ENCODE results near the gene BACH2.

BACH2 gene

DNA sequence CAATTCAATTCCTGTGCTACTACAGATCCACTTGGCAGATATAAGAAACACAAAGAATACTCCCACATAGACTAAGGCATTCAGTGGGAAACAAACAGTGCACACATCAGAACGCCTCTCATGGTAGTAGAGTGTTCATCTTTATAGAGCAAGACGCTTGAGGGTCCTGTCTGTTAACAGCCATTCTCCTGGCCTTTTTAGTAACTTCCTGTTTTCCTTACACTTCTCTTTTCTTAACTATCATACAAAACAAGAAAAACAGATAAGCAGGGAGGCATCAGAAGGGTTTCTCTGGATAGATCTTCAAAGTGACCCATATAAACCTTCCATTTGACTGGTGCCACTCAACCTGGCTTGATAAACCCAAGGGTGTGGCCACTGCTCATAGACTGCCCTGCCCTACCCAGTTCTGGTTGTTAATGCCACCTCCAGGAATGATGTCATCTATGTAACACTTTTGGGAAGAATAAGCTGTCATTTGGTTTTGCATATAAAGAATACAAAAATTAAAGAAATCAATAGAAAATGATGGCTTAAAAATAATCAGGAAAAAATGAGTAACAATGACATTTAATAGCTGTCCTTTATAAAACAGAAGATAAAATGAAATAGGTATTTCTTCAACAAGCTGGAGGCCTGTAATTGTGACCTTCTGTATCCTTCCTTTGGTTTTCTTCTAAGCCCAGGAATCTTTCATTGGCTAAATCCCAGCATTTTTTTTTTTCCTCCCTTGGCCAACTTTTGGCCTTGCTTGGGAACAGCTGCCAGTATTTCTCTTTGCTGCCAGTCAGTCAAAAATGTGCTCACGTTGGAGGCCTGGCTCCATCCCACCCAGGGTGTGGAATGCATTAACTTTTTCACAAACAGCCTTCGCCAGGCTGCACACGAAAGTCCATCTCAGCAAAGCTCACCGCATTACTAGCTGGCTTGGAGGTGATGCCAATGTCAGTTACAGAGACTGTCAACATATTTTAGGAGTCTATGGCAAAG, 298.9 kb downstream of the BACH2 start:
- H3K27ac ChIP-seq (ENCODE audit: low read length) = no peak overlapping the region
- H3K4me3 ChIP-seq (ENCODE audit: low read length) = no peak overlapping the region
- H3K9ac ChIP-seq (ENCODE audit: low read depth, low read length) = no peak overlapping the region
- H3K4me1 ChIP-seq (ENCODE audit: insufficient read depth, low read length) = no peaks in the 10 kb centered on the region
- no peaks in the 10 kb centered on the region for H3K9me3 ChIP-seq (ENCODE audit: insufficient read depth, low read depth, low read length)
- no peaks in the 10 kb centered on the region for H3K27me3 ChIP-seq (ENCODE audit: insufficient read depth, low read length)
- no peaks in the 10 kb centered on the region for H3K36me3 ChIP-seq (ENCODE audit: insufficient read depth, low read depth, low read length)

DNA sequence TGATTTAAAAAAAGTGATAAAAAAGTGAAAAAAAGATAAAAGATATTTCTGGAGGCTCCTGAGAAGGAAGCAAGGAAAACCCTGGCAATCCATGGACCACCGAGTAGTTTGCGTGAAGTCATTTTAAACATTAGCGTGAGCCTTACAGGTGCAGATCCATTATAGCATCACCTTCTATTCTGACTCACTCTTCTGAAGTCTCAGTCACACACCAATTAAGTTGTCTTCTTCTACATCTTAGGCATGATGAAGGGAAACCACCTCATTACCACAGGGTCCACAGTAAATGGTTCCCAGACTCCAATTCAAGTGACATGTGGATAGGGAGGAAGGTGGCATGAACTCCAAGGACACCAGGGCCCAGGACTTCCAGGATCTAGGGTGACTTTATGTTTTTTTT, 303.2 kb downstream of the BACH2 start:
- H3K4me3 ChIP-seq (ENCODE audit: low read length) = no peak overlapping the region
- H3K27me3 ChIP-seq (ENCODE audit: insufficient read depth, low read length) = no peaks in the 10 kb centered on the region
- no peaks in the 10 kb centered on the region for H3K9me3 ChIP-seq (ENCODE audit: insufficient read depth, low read depth, low read length)
- no peaks in the 10 kb centered on the region for H3K4me1 ChIP-seq (ENCODE audit: insufficient read depth, low read length)
- no peaks in the 10 kb centered on the region for H3K36me3 ChIP-seq (ENCODE audit: insufficient read depth, low read depth, low read length)
- H3K27ac ChIP-seq (ENCODE audit: low read length) = no peak overlapping the region
- H3K9ac ChIP-seq (ENCODE audit: low read depth, low read length) = no peak overlapping the region

DNA sequence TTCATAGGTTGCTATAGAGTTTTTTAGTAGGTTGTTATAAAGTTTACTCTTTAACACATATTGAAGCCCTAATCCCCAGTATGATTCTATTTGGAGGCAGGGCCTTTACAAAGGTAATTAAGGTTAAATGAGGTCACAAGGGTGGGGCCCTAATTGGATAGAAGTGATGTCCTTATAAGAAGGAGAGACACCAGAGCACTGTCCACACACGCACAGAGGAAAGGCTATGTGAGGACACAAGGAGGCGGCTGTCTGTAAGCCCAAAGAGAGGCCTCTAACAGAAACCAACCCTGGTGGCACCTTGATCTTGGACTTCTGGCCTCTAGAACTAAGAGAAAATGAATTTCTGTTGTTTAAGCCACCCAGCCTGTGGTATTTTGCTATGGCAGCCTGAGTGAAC, 303.8 kb downstream of the BACH2 start:
- Histone ChIP-seq H3K36me3 (ENCODE audit: insufficient read depth, low read depth, low read length) (no peaks in the 10 kb centered on the region), H3K4me1 (ENCODE audit: insufficient read depth, low read length) (no peaks in the 10 kb centered on the region), H3K27ac (ENCODE audit: low read length) (no peak overlapping the region)

DNA sequence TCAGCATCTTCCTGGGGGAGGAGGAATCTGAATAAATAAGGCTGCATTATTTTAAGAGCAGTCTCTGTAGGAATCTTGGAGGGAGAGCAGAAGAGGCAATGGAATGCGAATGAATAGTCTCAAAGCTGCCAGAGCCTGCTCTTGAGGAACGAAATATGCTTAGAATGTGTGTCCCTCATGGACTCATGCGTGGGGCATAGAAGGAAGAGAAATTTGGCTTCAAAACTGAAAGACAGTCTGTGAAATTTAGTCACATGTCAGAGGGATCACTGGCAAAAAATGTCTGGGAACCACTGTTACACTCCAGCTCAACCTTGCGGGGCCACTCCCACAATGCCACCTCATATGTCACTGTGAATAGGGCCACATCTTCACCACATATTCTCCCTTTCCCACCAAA, 306.9 kb downstream of the BACH2 start:
- no peak overlapping the region for H3K27ac ChIP-seq (ENCODE audit: low read length)
- H3K27me3 ChIP-seq (ENCODE audit: insufficient read depth, low read length) = no peaks in the 10 kb centered on the region
- no peaks in the 10 kb centered on the region for H3K9me3 ChIP-seq (ENCODE audit: insufficient read depth, low read depth, low read length)
- H3K9ac ChIP-seq (ENCODE audit: low read depth, low read length) = no peak overlapping the region
- H3K36me3 ChIP-seq (ENCODE audit: insufficient read depth, low read depth, low read length) = no peaks in the 10 kb centered on the region
- peaks cover 6% of the 10 kb centered on the region; the same call in 1 of the 2 replicates for H3K4me1 ChIP-seq (ENCODE audit: insufficient read depth, low read length)
- H3K4me3 ChIP-seq (ENCODE audit: low read length) = no peak overlapping the region

More for the DNA sequence above, 303.8 kb downstream of the BACH2 start:
- no peak overlapping the region for H3K9ac ChIP-seq (ENCODE audit: low read depth, low read length)
- H3K4me3 ChIP-seq (ENCODE audit: low read length) = no peak overlapping the region
- H3K9me3 ChIP-seq (ENCODE audit: insufficient read depth, low read depth, low read length) = no peaks in the 10 kb centered on the region
- H3K27me3 ChIP-seq (ENCODE audit: insufficient read depth, low read length) = no peaks in the 10 kb centered on the region

DNA sequence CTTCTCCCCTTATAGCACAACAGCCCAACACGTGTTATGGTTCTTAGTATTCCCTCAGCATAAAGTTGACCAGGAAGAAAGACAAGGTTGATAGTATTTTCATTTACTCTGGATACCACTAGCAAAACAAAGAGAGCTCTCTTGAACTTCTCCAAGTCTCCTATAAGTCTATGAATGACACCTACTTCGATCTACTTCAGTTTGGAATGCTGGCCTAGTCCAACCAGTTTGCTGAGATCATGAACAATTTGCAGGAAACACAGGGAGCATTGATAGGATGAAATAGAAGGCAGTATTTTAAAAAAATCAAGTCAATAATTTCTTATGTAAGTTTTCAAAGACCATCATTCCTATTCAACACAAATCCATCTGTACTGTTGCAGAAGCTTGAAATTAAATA, 308.8 kb downstream of the BACH2 start:
- Histone ChIP-seq H3K27ac (ENCODE audit: low read length) (no peak overlapping the region), H3K9me3 (ENCODE audit: insufficient read depth, low read depth, low read length) (no peaks in the 10 kb centered on the region), H3K4me3 (ENCODE audit: low read length) (no peak overlapping the region), H3K36me3 (ENCODE audit: insufficient read depth, low read depth, low read length) (no peaks in the 10 kb centered on the region), H3K9ac (ENCODE audit: low read depth, low read length) (no peak overlapping the region), H3K27me3 (ENCODE audit: insufficient read depth, low read length) (no peaks in the 10 kb centered on the region), H3K4me1 (ENCODE audit: insufficient read depth, low read length) (peaks cover 6% of the 10 kb centered on the region; the same call in 1 of the 2 replicates)

DNA sequence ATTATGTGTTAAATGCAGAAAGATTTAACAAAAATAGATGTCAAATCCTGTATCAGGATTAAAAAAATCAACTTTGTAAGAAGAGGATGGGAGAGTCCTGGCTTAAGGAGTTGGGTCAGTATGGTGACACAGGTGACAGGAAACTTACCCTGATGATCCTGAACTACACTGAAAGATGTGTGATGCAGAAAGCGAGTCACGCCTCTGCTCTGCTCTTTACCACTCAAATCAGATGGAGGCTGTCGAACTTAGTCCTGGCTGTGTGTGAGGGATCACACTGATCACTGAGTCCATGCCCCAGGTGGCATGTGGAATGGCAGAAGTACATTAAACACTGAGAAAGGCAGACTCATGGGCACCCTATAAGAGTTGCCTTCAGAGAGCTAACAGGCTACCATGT, 309.5 kb downstream of the BACH2 start:
- H3K27me3 ChIP-seq (ENCODE audit: insufficient read depth, low read length) = no peaks in the 10 kb centered on the region
- no peak overlapping the region for H3K9ac ChIP-seq (ENCODE audit: low read depth, low read length)
- no peaks in the 10 kb centered on the region for H3K36me3 ChIP-seq (ENCODE audit: insufficient read depth, low read depth, low read length)
- H3K4me1 ChIP-seq (ENCODE audit: insufficient read depth, low read length) = peaks cover 6% of the 10 kb centered on the region; the same call in 1 of the 2 replicates
- no peak overlapping the region for H3K4me3 ChIP-seq (ENCODE audit: low read length)
- H3K27ac ChIP-seq (ENCODE audit: low read length) = no peak overlapping the region
- no peaks in the 10 kb centered on the region for H3K9me3 ChIP-seq (ENCODE audit: insufficient read depth, low read depth, low read length)

DNA sequence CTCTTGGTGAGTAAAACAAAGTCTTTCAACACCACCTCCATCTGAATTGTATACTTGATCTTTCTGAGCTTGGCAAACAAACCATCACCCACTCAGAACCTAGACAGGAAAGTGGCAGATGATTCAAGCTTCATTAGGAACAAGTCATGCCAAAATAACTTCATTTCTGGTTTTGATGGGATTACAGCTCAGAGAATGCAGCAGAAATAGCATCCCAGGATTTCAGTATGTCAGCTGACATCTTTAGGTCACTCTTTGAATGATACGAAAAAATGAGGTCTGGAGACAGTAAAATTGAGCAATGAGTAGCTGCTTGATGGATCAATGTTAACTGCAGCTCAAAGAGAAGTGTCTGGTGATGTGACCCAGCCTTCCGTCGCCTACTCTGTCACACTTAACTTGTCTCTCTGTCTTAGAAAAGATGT, 310.0 kb downstream of the BACH2 start:
- no peak overlapping the region for H3K27ac ChIP-seq (ENCODE audit: low read length)
- H3K36me3 ChIP-seq (ENCODE audit: insufficient read depth, low read depth, low read length) = no peaks in the 10 kb centered on the region
- H3K4me3 ChIP-seq (ENCODE audit: low read length) = no peak overlapping the region
- H3K27me3 ChIP-seq (ENCODE audit: insufficient read depth, low read length) = no peaks in the 10 kb centered on the region
- no peak overlapping the region for H3K9ac ChIP-seq (ENCODE audit: low read depth, low read length)
- H3K9me3 ChIP-seq (ENCODE audit: insufficient read depth, low read depth, low read length) = no peaks in the 10 kb centered on the region
- H3K4me1 ChIP-seq (ENCODE audit: insufficient read depth, low read length) = peaks cover 6% of the 10 kb centered on the region; the same call in 1 of the 2 replicates

DNA sequence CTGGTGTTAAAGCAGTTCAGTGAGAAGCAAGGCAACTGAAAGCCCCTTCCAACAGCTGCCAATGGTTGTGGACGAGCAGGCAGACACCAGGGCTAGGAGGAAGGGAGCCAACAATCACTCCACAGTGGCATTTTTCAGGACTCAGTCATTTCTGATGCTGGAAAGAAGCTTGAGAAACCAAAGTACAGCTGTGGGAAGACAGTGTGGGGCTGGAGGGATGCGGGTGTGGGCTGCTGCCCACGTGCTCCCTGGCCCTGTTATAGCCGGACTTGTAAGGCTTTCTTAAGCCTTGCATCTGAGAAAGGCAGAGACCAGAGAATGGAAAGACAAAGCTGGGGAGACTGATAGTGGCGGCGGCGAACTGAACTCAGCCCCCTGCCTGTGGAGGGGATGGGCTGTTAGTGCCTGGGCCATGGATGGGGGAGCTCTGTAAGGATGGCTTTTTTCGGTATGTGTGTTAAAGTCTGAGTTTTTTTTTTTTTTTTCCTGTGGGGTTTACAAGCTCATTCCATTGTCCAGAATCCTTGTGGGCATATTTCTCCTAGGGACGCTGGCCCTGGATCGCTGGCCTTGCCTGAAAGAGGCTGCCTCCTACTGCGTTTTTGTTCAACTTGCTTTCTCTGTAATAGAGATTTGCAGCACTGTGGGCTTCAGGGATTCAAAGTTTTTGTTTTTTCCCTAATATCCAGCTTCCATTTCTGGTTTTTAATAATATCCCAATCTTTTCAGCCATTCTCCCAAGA, 310.7 kb downstream of the BACH2 start:
- H3K9me3 ChIP-seq (ENCODE audit: insufficient read depth, low read depth, low read length) = no peaks in the 10 kb centered on the region
- H3K27me3 ChIP-seq (ENCODE audit: insufficient read depth, low read length) = no peaks in the 10 kb centered on the region
- H3K27ac ChIP-seq (ENCODE audit: low read length) = no peak overlapping the region
- no peaks in the 10 kb centered on the region for H3K36me3 ChIP-seq (ENCODE audit: insufficient read depth, low read depth, low read length)
- H3K4me1 ChIP-seq (ENCODE audit: insufficient read depth, low read length) = peaks cover 6% of the 10 kb centered on the region; the same call in 1 of the 2 replicates
- H3K9ac ChIP-seq (ENCODE audit: low read depth, low read length) = peak overlapping the region; percentile 21; the same call in 1 of the 2 replicates
- no peak overlapping the region for H3K4me3 ChIP-seq (ENCODE audit: low read length)

DNA sequence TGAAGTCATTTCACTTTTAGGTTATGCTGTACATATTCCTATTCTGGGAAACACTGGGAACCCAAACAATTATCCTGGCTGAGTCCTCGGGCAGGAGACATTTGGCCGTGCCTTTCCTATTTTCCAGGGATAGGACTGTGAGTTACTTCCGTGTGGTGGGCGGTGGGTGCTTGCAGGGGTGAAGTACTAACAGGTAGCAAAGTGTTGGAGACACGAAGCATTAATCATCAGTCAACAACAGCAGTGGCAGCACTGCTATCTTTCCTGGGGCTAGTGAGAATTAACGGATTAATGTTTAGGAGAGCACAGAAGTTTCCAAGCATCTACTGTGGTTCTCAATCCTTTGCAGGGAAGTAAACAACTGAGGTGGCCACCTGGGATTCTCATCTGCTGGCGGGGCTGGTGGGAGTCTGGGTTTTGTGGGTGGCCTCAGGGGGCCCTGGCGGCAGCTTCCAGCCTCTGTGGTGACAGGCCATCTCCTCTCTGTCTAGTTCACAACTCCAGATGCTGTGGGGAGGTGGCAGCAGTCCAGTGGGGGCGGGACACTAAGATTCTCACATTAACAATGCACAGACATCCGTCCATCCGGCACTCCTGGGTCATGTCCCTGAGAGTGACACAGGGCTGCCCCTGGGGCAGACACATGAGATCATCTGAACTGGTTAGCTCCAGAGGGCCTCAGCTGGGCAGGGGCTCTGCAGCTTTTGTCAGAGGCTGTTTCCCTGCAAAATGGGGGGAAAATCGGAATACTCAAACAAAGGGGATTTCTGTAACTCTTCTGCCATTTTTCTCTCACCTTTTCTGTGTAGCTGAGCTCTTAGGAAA, 311.5 kb downstream of the BACH2 start:
- Histone ChIP-seq H3K4me1 (ENCODE audit: insufficient read depth, low read length) (peaks cover 6% of the 10 kb centered on the region; the same call in 1 of the 2 replicates), H3K4me3 (ENCODE audit: low read length) (no peak overlapping the region), H3K36me3 (ENCODE audit: insufficient read depth, low read depth, low read length) (no peaks in the 10 kb centered on the region), H3K27ac (ENCODE audit: low read length) (no peak overlapping the region), H3K9ac (ENCODE audit: low read depth, low read length) (peak overlapping the region; percentile 21; the same call in 1 of the 2 replicates), H3K9me3 (ENCODE audit: insufficient read depth, low read depth, low read length) (no peaks in the 10 kb centered on the region), H3K27me3 (ENCODE audit: insufficient read depth, low read length) (no peaks in the 10 kb centered on the region)

DNA sequence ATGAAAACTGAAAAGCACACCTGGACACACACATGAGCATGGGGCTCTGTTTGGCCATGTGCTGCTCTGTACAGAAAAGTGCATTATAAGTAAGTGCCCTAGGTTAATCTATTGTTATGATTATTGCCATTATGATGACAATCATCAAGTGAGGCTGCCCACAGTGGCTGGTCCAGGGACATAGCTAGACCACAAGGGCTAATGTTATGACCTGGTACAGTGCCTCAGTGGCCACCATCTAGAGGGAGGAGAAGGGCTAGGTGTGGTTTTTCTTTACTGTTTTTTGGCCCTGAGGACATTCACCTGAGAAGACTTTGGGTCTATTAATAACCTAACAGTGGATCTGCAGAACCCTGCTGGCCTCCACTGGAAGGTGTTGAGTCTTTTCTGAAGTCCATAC, 316.3 kb downstream of the BACH2 start:
- Histone ChIP-seq H3K9ac (ENCODE audit: low read depth, low read length) (no peak overlapping the region), H3K27ac (ENCODE audit: low read length) (no peak overlapping the region), H3K4me1 (ENCODE audit: insufficient read depth, low read length) (peaks cover 12% of the 10 kb centered on the region; the same call in 1 of the 2 replicates), H3K4me3 (ENCODE audit: low read length) (no peak overlapping the region), H3K36me3 (ENCODE audit: insufficient read depth, low read depth, low read length) (no peaks in the 10 kb centered on the region), H3K9me3 (ENCODE audit: insufficient read depth, low read depth, low read length) (no peaks in the 10 kb centered on the region), H3K27me3 (ENCODE audit: insufficient read depth, low read length) (no peaks in the 10 kb centered on the region)

DNA sequence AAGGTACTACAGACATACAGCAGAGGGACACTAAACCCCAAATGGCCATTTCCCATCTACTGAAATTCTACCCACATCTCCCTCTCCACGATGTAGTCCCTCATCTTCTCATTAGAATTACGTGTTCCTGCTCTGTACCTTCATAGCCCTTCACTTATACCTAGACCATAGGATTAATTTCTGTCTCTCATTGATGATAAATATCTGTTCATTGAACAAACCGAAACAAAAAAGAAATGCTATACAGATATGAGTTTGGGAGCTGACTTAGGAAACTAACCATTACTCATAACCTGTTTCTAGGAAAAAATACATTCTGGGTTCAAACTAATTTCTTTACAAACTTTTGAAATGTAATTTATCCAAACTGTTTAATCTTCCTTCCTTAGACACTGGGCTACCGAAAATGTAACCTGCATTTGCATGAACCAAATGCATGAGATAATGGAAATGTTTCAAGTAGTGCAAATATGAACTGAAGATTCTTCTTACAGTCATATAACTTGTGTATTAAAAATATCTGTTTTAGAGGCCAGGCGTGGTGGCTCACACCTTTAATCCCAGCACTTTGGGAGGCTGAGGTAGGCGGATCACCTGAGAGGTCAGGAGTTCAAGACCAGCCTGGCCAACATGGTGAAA, 317.0 kb downstream of the BACH2 start:
- H3K4me3 ChIP-seq (ENCODE audit: low read length) = no peak overlapping the region
- H3K27me3 ChIP-seq (ENCODE audit: insufficient read depth, low read length) = no peaks in the 10 kb centered on the region
- H3K36me3 ChIP-seq (ENCODE audit: insufficient read depth, low read depth, low read length) = no peaks in the 10 kb centered on the region
- no peaks in the 10 kb centered on the region for H3K9me3 ChIP-seq (ENCODE audit: insufficient read depth, low read depth, low read length)
- H3K4me1 ChIP-seq (ENCODE audit: insufficient read depth, low read length) = peaks cover 12% of the 10 kb centered on the region; the same call in 1 of the 2 replicates
- H3K9ac ChIP-seq (ENCODE audit: low read depth, low read length) = no peak overlapping the region
- H3K27ac ChIP-seq (ENCODE audit: low read length) = no peak overlapping the region

All from iPS-20b (cell line).